Fibroblast of skin of right quadriceps (primary cell): ENCODE measurements around the gene APOL6.
A peak's percentile ranks its signal among the peaks of the same experiment; 100 is the strongest.

Experiments used
- DNase-seq: peaks from one replicate; pipeline ENCODE4 v3.0.0-alpha.2; 2013

The APOL6 gene

GRCh38 chr22:35648066-35649025, at the start of gene APOL6:
Gene APOL6 (plus strand): TSS chr22:35648446. CDS start chr22:35656426, 7,980 bp downstream.
- DNase-seq = peak; percentile 74

GRCh38 chr22:35599364-35599763, 48.9 kb upstream of the APOL6 start:
- no peak for DNase-seq

- no peak for DNase-seq
These were observed 47.8 kb upstream of the APOL6 start for GRCh38 chr22:35600476-35600875.

DNA sequence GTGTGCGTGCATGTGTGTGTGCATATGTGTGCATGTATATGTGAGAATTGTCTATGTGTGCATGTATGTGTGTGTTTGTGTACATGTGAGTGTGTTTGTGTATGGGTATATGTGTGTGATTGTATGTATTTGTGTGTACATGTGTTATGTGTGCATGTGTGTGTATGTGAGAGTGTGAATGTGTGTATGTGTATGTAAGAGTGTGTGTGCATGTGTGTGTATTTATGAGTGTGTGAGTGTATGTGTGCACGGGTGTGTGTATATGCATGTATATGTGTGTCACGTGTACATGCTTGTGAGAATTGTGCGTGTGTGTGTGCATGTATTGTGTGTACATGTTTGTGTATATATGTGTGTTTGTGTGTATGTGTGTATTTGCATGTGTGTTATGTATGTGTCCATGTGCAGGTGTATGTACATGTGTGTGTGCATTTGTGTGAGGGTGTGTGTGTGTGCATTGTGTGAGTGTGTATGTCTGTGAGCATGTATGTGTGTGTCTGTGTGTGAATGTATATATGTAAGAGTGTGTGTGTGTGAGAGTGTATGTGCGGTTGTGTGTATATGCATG, 47.1 kb upstream of the APOL6 start:
- DNase-seq = no peak

DNA sequence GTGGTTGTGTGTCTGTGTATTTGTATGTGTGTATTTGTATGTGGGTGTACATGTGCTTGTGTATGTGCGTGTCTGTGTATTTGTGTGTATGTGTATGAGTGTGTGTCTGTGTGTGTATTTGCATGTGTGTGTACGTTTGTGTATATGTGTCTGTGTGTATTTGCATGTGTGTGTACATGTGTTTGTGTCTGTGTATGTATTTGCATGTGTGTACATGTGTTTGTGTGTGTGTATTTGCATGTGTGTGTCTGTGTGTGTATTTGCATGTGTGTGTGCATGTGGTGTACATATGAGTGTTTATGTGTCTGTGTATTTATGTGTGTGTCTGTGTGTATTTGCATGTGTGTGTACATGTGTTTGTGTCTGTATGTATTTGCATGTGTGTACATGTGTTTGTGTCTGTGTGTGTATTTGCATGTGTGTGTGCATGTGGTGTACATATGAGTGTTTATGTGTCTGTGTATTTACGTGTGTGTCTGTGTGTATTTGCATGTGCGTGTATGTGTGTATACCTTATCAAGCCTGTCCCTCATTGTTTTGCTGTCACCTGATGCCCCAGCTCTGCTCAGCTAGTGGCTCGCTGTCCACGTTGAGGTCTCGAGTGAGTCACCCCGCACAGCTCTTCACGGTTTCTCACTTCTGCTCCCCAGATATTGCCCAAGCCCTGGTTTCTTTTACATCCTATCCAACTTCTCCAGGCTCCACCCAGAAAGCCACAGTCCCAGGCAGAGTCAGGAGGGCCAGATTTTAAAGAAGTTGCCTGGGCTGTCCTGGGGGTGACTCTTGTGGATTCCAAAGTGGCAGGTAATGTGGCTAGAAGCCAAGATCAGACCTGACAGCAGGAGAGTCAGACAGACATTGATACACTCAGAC, 46.3 kb upstream of the APOL6 start:
- peak; percentile 65 for DNase-seq

DNA sequence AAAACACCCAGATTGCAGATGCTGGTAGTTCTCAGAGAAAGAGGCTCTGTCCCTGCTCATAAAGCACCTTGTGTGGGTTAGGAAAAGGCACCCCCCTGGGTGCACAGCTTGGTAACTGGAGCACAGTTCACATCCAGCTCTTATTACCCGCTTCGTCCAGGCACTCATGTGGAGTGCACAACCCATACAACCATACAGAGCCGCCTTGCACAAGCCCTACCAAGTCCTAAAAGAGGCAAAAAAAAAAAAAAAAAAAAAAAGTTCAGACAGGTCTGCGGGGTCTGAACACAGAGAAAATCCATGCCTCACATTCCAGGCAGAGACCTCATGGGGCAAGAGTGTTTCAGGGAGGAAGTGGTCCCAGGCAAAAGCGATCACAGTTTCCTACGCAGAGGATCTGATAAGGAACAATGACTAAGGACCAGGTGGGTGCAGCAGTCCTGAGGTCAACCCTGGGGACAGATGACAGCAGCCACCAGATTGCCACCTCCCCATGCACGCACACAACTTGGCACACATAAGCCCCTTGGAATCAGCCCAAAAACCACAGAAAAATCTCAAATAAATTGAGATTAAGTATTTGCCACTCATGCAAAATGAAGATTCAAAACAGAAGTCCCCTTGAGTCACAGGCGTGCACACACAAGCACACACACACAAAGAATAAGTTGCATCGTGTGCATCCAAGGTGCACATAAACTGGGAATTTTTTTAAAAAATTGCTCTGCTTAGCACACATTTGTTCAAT, 43.5 kb upstream of the APOL6 start:
- DNase-seq = peak; percentile 55

DNA sequence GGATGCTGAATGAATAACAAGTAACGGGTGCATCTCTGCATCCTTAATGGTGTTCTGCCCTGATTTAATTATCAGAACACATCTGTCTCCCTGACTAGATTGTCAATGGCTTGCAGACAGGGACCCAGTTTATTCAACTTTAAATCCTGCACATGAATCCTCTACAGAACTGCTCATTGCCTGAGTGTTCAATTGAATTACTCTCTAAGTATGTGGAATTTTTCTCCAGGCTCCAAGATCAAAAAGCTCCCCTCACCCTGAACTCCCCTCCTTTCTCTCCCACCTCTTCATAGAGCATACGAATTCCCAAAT, 42.9 kb upstream of the APOL6 start:
- no peak for DNase-seq

DNA sequence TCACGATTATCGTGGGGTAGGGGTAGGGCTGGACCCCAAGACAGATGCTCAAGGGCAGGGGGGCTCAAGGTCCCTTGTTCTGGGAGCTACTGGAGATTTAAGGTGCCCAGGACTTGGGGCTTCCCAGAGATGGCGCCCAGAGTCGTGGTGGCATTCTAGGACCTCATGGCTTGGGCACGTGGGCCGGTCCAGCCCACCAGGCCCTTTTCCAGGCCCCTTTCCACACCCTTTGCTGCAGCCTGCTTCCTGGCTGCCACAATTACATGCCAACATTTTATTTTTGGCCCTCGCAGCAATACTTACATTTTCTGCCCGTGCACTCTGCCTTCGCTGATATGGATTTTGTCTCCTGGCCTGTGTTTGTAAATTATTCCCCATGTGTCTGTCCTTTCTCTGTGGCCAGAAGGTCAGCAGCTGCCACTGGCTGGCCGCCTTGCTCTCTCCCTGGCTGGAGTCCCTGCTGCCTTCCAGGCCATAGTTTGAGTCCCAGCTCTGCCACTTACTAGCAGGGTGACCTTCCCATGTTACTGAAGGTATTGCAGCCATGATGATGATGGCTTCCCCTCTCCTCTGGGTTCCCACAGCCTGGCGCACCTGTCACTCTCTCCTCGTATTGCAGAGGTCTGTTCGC, 42.3 kb upstream of the APOL6 start:
- DNase-seq = no peak

- DNase-seq = no peak
These were observed 41.3 kb upstream of the APOL6 start for GRCh38 chr22:35606916-35607315.

DNA sequence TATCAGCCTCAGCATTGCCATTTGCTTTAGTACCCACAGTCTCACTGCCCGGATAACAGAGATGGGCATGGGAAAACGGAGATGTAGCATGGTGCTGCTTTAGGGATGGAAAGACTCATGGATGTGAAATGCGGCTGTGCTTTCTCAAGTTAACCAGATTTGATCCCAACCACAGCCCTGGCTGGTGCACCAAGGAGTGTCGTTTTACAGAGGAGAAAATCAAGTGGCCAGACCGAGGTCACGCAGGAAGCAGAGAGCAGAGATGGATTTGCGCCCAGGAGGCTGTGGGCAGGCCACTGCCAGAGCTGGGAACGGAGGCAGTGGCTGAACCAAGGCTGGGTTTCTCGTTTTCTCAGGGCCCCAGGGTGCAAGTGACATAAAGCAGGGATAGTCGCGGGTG, 40.2 kb upstream of the APOL6 start:
- no peak for DNase-seq

- no peak for DNase-seq
These were observed 39.0 kb upstream of the APOL6 start for GRCh38 chr22:35609261-35609660.

GRCh38 chr22:35609761-35610160, 38.5 kb upstream of the APOL6 start:
- DNase-seq = no peak

GRCh38 chr22:35610741-35611140, 37.5 kb upstream of the APOL6 start:
- DNase-seq = no peak

DNA sequence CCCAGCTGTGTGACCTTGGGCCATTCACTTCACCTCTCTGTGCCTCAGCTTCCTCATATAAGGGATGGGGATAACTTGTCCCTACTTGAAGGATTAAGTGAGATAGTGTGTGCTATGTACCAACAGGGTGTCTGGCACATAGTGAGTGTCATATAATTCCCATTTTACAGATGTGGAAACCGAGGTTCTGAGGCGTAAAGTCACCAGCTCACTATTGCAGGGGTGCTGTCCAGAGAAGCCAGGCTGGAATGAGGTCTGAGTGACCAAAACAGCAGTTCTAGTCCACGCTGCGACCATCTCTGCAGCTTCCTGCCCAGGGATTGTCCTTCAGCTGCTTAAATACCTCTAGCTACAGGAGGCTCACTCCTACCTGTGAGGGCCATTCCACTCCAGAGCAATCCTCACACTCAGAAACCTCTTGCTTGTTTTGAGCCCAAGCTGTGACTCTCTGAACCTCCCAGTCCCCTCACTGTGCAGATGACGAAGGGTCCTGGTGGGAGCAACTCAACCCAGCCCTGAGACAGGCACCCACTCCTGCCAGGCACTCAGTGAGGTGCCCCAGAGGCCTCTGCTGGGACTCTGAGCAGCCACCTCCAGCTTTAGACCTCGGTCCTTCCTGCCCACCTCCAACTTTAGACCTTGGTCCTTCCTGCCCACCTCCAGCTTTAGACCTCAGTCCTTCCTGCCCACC, 36.9 kb upstream of the APOL6 start:
- no peak for DNase-seq

- DNase-seq = no peak
These were observed 36.2 kb upstream of the APOL6 start for GRCh38 chr22:35611891-35612576.

DNA sequence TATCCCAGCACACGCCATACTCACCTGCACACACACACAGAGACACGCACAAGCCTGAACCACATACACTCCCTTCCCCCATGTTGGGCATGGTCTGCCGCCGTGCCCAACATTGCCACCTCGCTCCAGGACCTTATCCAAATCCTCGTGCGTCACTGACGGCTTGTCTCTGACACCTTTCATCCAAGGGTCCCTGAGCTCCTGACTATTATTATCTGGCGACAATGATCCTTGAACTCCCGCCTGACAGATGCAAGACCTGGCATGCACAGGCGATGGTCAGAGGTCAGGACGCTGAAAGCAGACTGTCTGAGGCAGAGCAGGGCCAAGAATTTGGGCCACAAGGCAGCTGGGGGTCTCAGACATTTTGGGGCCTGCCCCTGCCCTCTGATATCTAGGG, 35.3 kb upstream of the APOL6 start:
- no peak for DNase-seq

DNA sequence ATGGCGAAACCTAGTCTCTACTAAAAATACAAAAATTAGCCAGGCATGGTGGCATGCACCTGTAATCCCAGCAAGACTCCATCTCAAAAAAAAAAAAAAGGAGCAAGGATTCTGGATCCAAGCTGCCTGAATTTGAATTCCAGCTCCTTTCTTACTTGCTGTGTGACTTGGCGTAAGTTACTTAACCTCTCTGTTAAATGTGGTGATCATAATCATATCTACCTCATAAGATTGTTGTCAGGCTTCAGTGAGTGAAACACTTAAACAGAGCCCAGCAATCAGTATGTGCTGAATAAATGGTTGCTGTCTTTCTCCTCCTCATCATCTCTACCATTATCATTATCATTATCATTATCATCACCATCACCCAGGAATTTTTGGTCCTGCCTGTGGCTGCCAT, 33.8 kb upstream of the APOL6 start:
- no peak for DNase-seq

DNA sequence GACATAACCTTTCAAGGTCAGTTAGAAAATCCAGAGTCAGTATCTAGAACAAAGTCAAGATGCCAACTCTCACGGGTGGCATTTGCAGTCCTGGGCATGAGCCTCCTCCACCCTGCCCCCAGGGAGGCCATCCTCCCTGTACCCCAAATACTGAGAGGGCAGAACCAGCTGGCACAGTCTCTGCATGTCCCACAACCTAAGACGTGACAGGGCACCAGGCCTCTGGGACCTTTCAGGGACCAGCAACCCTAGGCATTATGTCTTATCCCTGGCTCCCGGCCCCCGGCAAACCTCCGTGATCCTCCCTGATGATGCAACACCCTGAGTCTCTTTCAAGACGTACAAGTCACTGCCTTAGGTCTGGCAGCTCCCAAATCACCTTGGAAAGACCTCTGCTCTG, 33.1 kb upstream of the APOL6 start:
- DNase-seq = no peak

- DNase-seq = no peak
These were observed 32.2 kb upstream of the APOL6 start for GRCh38 chr22:35616043-35616442.

- no peak for DNase-seq
These were observed 31.0 kb upstream of the APOL6 start, which contains the start of gene MB for GRCh38 chr22:35617137-35617755. Gene MB (minus strand): TSS chr22:35617329. CDS start chr22:35617257, 72 bp downstream.
